IPS-18c (cell line): ENCODE results near the gene ANO9.
"Not testable (repeated sequence)": the region's sequence is repeated elsewhere in the genome, so short reads cannot be mapped to it uniquely, and the experiment has no call there.

Experiments used
- H3K4me3 ChIP-seq: 2 replicates; pipeline ENCODE4 v1.7.0; 2013; ENCODE audit warnings: low read depth, mild to moderate bottlenecking, low read length, moderate library complexity; ENCODE audit not compliant: insufficient read depth
- H3K9me3 ChIP-seq: one replicate; pipeline ENCODE4 v1.6.1; 2013; ENCODE audit warnings: mild to moderate bottlenecking, low read length, moderate library complexity; ENCODE audit not compliant: control insufficient read depth, insufficient read depth

Gene ANO9

GRCh38 chr11:403761-404431, 37.9 kb downstream of the ANO9 start:
- Histone ChIP-seq H3K9me3 (peaks cover 3% of the 10 kb centered on the region), H3K4me3 (no peak overlapping the region)

GRCh38 chr11:403021-403760, 38.6 kb downstream of the ANO9 start:
- H3K9me3 ChIP-seq: peaks cover 3% of the 10 kb centered on the region

GRCh38 chr11:401196-401595, 40.6 kb downstream of the ANO9 start:
- not testable (repeated sequence) for H3K9me3 ChIP-seq, H3K4me3 ChIP-seq

More at GRCh38 chr11:403021-403760, 38.6 kb downstream of the ANO9 start:
- no peak overlapping the region for H3K4me3 ChIP-seq

- no peak overlapping the region for H3K4me3 ChIP-seq
- peaks cover 3% of the 10 kb centered on the region for H3K9me3 ChIP-seq
These were observed 41.5 kb downstream of the ANO9 start for GRCh38 chr11:400241-400689.

- Histone ChIP-seq H3K9me3 (peaks cover 3% of the 10 kb centered on the region), H3K4me3 (no peak overlapping the region)
These were observed 42.0 kb downstream of the ANO9 start for GRCh38 chr11:399731-400211.

GRCh38 chr11:398826-399225, 43.0 kb downstream of the ANO9 start:
- H3K4me3 ChIP-seq: no peak overlapping the region
- peaks cover 3% of the 10 kb centered on the region for H3K9me3 ChIP-seq

GRCh38 chr11:396948-397548, 44.8 kb downstream of the ANO9 start:
- Histone ChIP-seq H3K9me3 (peaks cover 3% of the 10 kb centered on the region), H3K4me3 (no peak overlapping the region)

GRCh38 chr11:396511-396947, 45.3 kb downstream of the ANO9 start:
- H3K4me3 ChIP-seq: no peak overlapping the region
- H3K9me3 ChIP-seq: peaks cover 3% of the 10 kb centered on the region

GRCh38 chr11:395866-396265, 45.9 kb downstream of the ANO9 start:
- Histone ChIP-seq H3K4me3 (no peak overlapping the region), H3K9me3 (peaks cover 3% of the 10 kb centered on the region)

- peak overlapping the region; percentile 31 for H3K4me3 ChIP-seq
These were observed 46.8 kb downstream of the ANO9 start for GRCh38 chr11:394858-395655.

GRCh38 chr11:394034-394857, 47.6 kb downstream of the ANO9 start, which contains the start of gene PKP3:
Gene PKP3 (plus strand): TSS chr11:394209. CDS start chr11:394293, 84 bp downstream.
- H3K9me3 ChIP-seq: no peaks in the 10 kb centered on the region
- peak within 1 kb of the TSS; percentile 31 for H3K4me3 ChIP-seq

More at GRCh38 chr11:394858-395655, 46.8 kb downstream of the ANO9 start:
- H3K9me3 ChIP-seq: no peaks in the 10 kb centered on the region

- no peak overlapping the region for H3K4me3 ChIP-seq
These were observed 48.4 kb downstream of the ANO9 start for GRCh38 chr11:393219-394033.

GRCh38 chr11:392102-392777, 49.6 kb downstream of the ANO9 start:
- H3K9me3 ChIP-seq: no peaks in the 10 kb centered on the region
- H3K4me3 ChIP-seq: no peak overlapping the region

More at GRCh38 chr11:393219-394033, 48.4 kb downstream of the ANO9 start:
- H3K9me3 ChIP-seq: no peaks in the 10 kb centered on the region

- no peak overlapping the region for H3K4me3 ChIP-seq
- H3K9me3 ChIP-seq: no peaks in the 10 kb centered on the region
These were observed 50.4 kb downstream of the ANO9 start for GRCh38 chr11:391117-392017.
